GM12891 (cell line): ENCODE data around the gene RHBDL2.

ENCODE experiments used
- POLR2A ChIP-seq: IDR thresholded peaks from 2 replicates; pipeline ENCODE4 v1.6.1; 2011; ENCODE audit warnings: low read depth, low read length, control low read depth
- POLR2AphosphoS5 ChIP-seq: IDR thresholded peaks from 2 replicates; pipeline ENCODE4 v1.6.1; 2011; ENCODE audit warnings: low read depth, low read length, control low read depth
- SPI1 ChIP-seq: IDR thresholded peaks from 2 replicates; pipeline ENCODE4 v1.6.1; 2011; ENCODE audit warnings: low read depth, low read length, control low read depth
- TAF1 ChIP-seq: IDR thresholded peaks from 2 replicates; pipeline ENCODE4 v1.6.1; 2011; ENCODE audit warnings: low read depth, low read length, control low read depth

GRCh38 chr1:38852780-38853179 is 88.8 kb downstream of the RHBDL2 start:
- TF ChIP-seq POLR2A (no peak), POLR2AphosphoS5 (no peak), TAF1 (no peak), SPI1 (peak; percentile 29; the same call in 1 of the 2 replicates)
